Osteocyte (in vitro differentiated cells): ENCODE measurements around the gene CDH23. TPM values are rescaled to one million over a fixed set of nuclear protein-coding genes. Genes with fewer than 3 reads are reported as not detected.

Experiments
- DNase-seq: peaks from one replicate; pipeline ENCODE4 v3.0.0; 2021; ENCODE audit warnings: mixed read lengths; ENCODE audit not compliant: unreplicated experiment; ENCODE audit errors: extremely low spot score
- H3K27ac Mint-ChIP-seq: one replicate; pipeline ENCODE4 v1.8.0; 2021; ENCODE audit warnings: mild to moderate bottlenecking, mixed read lengths; ENCODE audit not compliant: unreplicated experiment
- H3K27me3 Mint-ChIP-seq: one replicate; pipeline ENCODE4 v1.8.0; 2021; ENCODE audit warnings: mixed read lengths; ENCODE audit not compliant: unreplicated experiment
- H3K36me3 Mint-ChIP-seq: one replicate; pipeline ENCODE4 v1.8.0; 2021; ENCODE audit warnings: mixed read lengths; ENCODE audit not compliant: unreplicated experiment
- H3K4me1 Mint-ChIP-seq: one replicate; pipeline ENCODE4 v1.8.0; 2021; ENCODE audit warnings: mixed read lengths; ENCODE audit not compliant: unreplicated experiment
- H3K4me3 Mint-ChIP-seq: one replicate; pipeline ENCODE4 v1.8.0; 2021; ENCODE audit warnings: mild to moderate bottlenecking, moderate library complexity, mixed read lengths; ENCODE audit not compliant: unreplicated experiment
- H3K9me3 Mint-ChIP-seq: one replicate; pipeline ENCODE4 v1.8.0; 2021; ENCODE audit warnings: mixed read lengths; ENCODE audit not compliant: unreplicated experiment
- CTCF ChIP-seq: fragments of 200-600 bp; sonication (generic); IDR thresholded peaks from 2 replicates; pipeline ENCODE4 v1.5.0; 2021; ENCODE audit warnings: antibody characterized with exemption, mild to moderate bottlenecking, moderate library complexity
- total RNA-seq: library from RNA; stranded (reverse); gene quantifications from 2 replicates; pipeline ENCODE4 v1.2.1, GENCODE V29; 2021

Gene CDH23
- total RNA-seq, 1 donor from 2014 or later, result not detected

GRCh38 chr10:71449026-71449425 lies 52.3 kb downstream of the CDH23 start:
- Mint-ChIP-seq H3K4me1 (no peaks in the 10 kb centered on the region), H3K36me3 (no peaks in the 10 kb centered on the region), H3K9me3 (no peaks in the 10 kb centered on the region), H3K4me3 (no peak overlapping the region), H3K27me3 (peaks cover 38% of the 10 kb centered on the region), H3K27ac (no peak overlapping the region)
- TF ChIP-seq CTCF, result no peak
- DNase-seq, result no peak

GRCh38 chr10:71451754-71452153 lies 55.0 kb downstream of the CDH23 start:
- DNase-seq, result no peak
- no peak overlapping the region for H3K27ac Mint-ChIP-seq
- H3K4me1 Mint-ChIP-seq, result no peaks in the 10 kb centered on the region
- TF ChIP-seq CTCF, result no peak
- no peaks in the 10 kb centered on the region for H3K36me3 Mint-ChIP-seq
- H3K4me3 Mint-ChIP-seq, result no peak overlapping the region
- no peaks in the 10 kb centered on the region for H3K9me3 Mint-ChIP-seq
- peaks cover 43% of the 10 kb centered on the region for H3K27me3 Mint-ChIP-seq

GRCh38 chr10:71453186-71453585 lies 56.5 kb downstream of the CDH23 start:
- peaks cover 55% of the 10 kb centered on the region for H3K27me3 Mint-ChIP-seq

GRCh38 chr10:71454347-71454746 lies 57.6 kb downstream of the CDH23 start:
- Mint-ChIP-seq H3K36me3 (no peaks in the 10 kb centered on the region), H3K4me1 (no peaks in the 10 kb centered on the region), H3K27me3 (peaks cover 55% of the 10 kb centered on the region), H3K9me3 (no peaks in the 10 kb centered on the region), H3K27ac (no peak overlapping the region), H3K4me3 (no peak overlapping the region)
- DNase-seq, result no peak
- no peak for TF ChIP-seq CTCF

More at GRCh38 chr10:71453186-71453585, 56.5 kb downstream of the CDH23 start:
- H3K27ac Mint-ChIP-seq, result no peak overlapping the region
- H3K4me1 Mint-ChIP-seq, result no peaks in the 10 kb centered on the region
- no peak for DNase-seq
- H3K36me3 Mint-ChIP-seq, result no peaks in the 10 kb centered on the region
- no peaks in the 10 kb centered on the region for H3K9me3 Mint-ChIP-seq
- no peak overlapping the region for H3K4me3 Mint-ChIP-seq
- TF ChIP-seq CTCF, result no peak

GRCh38 chr10:71455035-71455434 lies 58.3 kb downstream of the CDH23 start:
- no peak for TF ChIP-seq CTCF
- peaks cover 51% of the 10 kb centered on the region for H3K27me3 Mint-ChIP-seq
- no peak for DNase-seq
- no peaks in the 10 kb centered on the region for H3K9me3 Mint-ChIP-seq
- H3K27ac Mint-ChIP-seq, result no peak overlapping the region
- no peaks in the 10 kb centered on the region for H3K4me1 Mint-ChIP-seq
- no peaks in the 10 kb centered on the region for H3K36me3 Mint-ChIP-seq
- H3K4me3 Mint-ChIP-seq, result no peak overlapping the region
